Head of caudate nucleus (tissue), 42 donors: Measurements from ENCODE around the gene PRR35.

Experiments used
- DNase-seq, 42 donors: peaks; one replicate each; pipeline versions ENCODE4 v3.0.0 to v3.0.0-alpha.2; 2020 to 2021; ENCODE audit warnings: mixed read lengths in 7 of 42
- intact Hi-C: fragments of 100-400 bp; cut with DNase I; formaldehyde crosslinking; loops from one replicate; pipeline ENCODE4 v1.15.0; 2022

PRR35 gene

DNA sequence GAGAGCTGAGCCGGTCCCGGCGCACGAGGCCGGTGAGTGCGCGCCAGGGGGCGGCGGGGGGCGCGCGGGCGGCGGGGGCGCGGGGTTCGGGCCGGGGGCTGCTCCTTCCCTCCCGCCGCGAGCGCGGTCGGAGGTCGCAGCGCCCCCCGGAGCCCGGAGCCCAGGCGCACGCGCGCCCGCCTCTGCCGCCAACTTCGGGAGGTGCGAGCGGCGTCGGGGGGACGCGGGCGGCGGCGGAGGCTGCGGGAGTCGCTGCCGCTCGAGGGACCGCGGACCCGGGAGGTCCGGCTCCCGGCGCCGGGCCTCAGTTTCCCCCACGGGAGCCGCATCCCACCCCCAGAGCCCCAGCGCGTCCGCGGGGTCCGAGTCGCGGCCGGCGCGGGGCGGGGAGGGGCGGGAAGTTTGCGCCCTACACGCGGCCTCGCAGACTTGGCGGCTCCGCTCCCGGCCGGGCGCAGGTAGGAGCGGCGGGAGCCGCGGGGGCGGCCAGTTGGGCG is at the start of gene PRR35:
Gene PRR35, plus strand, starts transcription at position 191 of the 497 bp plus-strand sequence. CDS start 2,901 bp downstream, outside the sequence.
- intact Hi-C loops, result no loop called here
- no peak for DNase-seq

DNA sequence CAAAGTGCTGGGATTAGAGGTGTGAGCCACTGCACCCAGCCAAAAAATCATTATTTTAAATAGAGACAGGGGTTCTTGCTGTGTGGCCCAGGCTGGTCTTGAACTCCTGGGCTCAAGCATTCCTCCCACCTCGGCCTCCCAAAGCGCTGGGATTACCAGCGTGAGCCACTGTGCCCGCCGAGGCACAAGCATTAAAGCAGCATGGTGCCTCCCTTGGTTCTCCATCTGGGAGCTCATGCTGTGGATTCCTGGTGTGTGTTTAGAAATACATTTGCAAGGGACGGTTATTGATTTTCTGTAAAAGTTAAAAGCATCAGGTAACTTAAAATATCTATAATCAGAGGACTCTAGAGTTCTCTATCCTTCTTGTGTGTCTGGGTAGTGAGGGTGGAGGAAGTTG is 47.4 kb upstream of the PRR35 start:
- DNase-seq, result no peak
- intact Hi-C loops, result no loop called here

DNA sequence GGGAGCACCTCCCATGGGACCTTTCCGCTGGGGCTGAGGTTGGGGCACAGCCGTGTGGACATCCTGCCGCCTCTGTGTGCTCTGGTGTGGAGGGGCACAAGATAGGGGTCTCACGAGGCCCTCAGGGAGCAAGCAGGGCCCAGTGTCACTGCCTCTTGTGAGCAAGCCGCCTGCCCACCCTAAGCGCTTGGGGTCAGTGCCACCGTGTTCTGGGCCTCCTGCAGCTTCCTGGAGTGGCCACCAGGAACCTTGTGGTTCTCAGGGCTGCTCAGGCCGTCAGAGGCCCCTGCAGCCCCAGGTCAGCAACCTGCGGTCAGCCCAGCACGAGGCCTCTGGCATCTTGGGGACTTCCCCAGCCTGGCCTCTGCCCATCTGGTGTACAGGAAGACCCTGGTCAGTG is 46.2 kb upstream of the PRR35 start:
- intact Hi-C loops, result no loop called here
- no peak for DNase-seq

DNA sequence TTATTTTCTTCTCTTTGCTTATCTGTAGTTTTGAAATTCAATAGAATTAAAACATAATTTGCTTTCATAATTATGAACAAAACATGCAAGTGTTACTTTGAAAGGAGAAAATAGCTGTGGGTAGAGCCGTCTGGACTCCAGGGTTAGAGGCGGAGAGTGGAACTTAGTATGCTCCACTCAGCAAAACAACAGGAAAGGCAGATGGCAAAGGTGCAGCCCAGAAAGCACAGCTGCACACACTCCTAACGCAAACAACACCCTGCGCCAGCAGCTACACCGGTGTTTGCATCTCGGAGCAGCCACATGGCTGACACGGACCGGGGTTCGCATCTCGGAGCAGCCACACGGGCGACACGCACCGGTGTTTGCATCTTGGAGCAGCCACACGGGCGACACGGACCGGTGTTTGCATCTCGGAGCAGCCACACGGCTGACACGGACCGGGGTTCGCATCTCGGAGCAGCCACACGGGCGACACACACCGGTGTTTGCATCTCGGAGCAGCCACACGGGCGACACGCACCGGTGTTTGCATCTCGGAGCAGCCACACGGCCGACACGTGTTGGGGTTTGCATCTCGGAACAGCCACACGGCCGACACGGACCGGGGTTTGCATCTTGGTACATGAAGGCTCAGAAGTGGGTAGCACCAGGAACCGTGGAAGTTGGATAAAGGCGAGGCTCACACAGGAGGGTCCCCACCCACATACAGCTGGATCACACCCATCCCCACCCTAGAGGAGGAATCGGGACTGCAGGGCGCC is 44.8 kb upstream of the PRR35 start:
- intact Hi-C loops, result no loop called here
- DNase-seq, result no peak

DNA sequence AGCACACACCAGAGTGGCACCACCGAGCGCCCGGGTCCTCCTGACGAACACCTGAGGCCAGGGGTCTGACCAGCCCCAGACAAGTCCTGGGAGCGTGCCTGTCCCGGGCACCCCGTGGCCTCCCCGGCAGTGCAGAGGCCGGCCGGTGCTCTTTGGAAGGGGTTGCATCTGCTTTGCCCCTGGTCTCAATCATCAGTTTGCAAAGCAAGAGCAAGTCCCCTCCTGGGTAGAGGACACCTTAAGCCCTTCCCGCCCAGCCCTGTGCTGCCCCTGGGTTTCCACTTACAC is 44.3 kb upstream of the PRR35 start:
- intact Hi-C loops, result no loop called here
- no peak for DNase-seq

DNA sequence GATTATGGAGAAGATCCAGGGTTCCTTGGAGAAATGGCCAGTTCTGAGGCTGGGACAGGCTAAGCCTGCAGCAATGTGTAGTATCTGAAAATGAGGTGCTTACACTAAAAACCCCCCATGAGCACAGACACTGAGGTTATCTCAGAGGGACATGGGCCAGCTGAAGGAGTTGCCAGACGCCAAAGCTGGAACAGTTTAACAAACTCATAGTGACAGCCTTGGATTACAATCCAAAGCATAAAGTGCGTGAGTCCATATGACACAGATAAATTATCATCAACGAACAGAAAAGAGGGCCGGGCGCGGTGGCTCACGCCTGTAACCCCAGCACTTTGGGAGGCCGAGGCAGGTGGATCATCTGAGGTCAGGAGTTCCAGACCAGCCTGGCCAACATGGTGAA is 43.9 kb upstream of the PRR35 start:
- intact Hi-C loops, result no loop called here
- no peak for DNase-seq

DNA sequence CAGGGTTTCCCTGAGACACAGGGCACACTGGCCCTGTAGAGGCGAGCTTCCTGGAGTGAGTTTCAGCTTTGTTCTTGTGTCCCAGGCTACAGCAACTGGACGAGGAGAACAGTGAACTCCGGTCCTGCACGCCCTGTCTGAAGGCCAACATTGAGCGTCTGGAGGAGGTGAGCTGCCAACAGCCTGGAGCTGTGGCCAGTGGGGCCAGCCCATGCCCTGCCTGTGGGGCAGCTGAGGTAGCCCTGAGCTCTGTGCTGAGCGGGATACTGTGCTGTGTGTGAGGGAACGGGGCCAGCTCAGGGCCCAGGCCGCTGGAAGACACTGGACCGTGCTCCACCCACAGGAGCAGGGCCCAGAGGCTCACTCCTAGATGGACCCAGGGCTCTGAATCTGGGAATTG is 41.3 kb upstream of the PRR35 start:
- DNase-seq, result peak in 8 of 42 donors; percentile 29 to 58 (median 52)
- intact Hi-C loops, result no loop called here

DNA sequence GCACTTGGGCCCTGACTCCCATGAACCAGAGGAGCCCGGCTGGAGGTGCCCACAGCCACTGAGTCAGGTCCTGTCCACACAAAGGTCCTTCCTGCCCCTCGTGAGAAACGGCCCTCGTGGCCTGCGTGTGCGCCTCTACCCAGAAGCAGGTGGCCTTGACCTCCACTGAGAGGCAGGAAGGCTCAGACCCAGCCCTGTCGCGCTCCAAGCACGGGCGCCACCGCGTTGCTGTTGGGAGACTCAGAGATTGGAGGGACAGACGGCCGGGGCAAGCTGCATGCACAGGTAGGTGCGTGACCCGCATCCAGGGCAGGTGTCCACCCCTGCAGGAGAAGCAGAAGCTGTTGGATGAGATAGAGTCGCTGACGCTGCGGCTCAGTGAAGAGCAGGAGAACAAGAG is 40.8 kb upstream of the PRR35 start:
- no peak for DNase-seq
- intact Hi-C loops, result no loop called here

DNA sequence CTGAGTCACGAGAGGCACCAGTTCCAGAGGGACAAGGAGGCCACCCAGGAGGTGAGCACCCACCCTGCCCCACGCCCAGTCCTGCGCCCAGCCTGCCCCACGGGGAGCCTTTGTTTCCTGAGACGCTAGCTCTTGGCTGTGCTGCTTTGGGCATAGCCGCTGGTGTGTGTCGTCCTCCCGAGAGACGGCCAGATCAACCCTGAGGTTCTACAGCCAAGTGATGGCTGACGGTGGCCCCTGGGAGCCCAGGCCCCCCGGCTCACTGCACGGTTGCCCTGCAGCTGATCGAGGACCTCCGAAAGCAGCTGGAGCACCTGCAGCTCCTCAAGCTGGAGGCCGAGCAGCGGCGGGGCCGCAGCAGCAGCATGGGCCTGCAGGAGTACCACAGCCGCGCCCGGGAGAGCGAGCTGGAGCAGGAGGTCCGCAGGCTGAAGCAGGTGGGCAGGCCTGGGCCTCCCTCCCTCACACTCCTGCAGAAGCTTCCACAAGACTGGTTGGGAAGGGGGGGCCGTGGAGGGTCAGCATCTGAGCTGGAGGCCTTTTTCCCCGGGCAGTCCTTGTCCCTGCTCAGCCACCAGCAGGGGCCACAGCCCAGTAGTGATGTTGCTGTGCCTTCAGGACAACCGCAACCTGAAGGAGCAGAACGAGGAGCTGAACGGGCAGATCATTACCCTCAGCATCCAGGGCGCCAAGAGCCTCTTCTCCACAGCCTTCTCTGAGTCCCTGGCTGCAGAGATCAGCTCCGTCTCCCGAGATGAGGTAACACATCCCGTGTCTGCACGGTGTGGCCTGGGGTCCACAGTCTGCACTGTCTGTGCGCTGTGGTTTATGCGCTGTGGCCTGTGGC is 40.1 kb upstream of the PRR35 start:
- intact Hi-C loops, result loop anchor here (10.0 kb wide), 1 partner anchor 95 kb away; the partner anchor contains the start of gene RAB11FIP3
- DNase-seq, result no peak

DNA sequence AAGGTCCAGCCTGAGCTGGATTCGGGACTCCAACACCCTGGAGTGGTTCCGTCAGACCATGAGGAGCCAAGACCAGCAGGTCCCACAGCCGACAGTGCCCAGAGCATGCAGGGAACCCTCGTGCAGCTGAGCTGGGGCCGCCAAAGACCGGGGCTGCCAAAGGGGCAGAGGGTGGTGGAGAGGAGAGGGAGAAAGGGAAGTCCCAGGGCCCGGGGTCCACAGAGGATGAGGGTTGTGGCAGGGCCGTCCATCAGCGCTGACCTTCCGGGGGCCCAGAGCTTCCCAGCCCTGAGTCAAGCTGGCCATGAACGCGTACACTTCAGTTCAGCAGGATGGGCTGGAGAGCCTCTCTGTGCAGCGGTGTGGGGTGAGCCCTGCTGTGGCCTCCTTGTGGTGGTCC is 39.3 kb upstream of the PRR35 start:
- intact Hi-C loops, result loop anchor here (10.0 kb wide), 1 partner anchor 96 kb away; the partner anchor contains the start of gene RAB11FIP3
- no peak for DNase-seq

DNA sequence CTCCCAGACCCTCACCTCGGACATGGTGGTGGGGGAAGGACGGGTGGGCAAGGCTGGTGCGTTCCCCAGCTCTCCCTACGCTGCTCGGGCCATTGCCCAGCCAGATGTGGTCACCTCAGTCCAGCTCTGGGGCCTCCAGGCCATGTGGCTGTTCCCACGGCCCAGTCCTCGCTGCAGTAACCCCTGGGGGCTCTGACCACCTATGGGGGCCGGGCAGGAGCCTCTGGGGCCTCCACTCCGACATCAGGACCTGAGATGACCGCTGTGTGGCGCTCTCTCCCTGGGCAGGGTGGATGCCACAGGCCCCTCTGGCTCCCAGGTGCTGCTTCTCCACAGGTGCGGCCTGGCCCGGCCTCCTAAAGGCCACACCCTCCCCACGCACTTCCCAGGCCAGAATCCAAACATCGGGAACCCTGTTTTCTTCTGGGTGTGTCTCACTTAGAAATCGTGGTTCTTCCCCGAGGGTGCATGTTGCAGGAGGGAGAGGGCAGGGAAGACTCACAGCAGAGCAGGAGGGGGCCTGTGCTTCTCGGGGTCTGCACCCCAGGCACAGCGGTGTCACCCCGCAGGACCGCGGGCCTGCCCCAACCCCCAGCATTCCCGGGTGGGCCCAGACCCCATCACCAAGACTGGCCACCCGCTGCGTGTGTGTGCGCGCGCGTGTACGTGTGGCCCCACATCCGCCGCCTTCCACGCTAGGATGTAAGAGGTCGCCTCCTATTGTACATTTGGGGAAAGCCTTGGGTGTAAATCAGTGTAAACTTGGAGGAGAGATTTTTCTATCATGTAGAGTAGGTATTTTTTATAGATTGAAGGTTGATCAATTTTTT is 38.6 kb upstream of the PRR35 start:
- DNase-seq, result no peak
- intact Hi-C loops, result loop anchor here (10.0 kb wide), 1 partner anchor 97 kb away; the partner anchor contains the start of gene RAB11FIP3

DNA sequence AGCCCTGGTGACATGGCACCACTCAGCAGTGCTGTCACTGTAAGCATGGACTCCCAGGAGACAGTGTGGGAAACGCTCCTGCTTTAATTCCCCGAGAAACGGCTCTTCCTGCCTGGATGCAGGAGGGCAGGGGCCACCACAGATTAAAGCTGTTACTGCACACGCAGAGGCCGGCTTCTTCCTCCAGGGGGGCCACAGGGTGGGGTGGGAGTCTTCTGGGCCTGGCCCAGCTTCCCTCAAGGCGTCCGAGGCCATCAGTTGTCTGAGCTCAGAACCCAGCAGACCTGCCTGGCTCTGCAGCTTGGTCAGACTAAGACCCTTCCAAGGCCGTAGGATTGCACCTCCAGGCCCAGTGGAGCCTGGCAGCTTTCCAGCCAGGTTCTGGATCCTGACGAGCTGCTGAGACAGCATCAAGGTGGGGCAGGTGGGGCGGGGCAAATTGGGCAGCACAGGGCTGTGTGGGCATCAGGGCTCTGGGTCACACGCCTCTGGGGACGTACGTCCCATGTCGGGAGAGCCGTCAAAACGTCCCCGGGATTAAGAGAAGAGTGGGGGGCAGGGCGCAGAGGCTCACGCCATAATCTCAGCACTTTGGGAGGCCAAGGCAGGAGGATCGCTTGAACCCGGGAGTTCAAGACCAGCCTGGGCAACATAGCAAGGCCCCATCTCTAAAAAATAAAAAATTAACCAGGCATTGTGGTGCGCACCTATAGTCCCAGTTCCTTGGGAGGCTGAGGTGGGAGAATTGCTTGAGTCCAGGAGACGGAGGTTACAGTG is 37.7 kb upstream of the PRR35 start:
- intact Hi-C loops, result loop anchor here (10.0 kb wide), 1 partner anchor 98 kb away; the partner anchor contains the start of gene RAB11FIP3
- no peak for DNase-seq

DNA sequence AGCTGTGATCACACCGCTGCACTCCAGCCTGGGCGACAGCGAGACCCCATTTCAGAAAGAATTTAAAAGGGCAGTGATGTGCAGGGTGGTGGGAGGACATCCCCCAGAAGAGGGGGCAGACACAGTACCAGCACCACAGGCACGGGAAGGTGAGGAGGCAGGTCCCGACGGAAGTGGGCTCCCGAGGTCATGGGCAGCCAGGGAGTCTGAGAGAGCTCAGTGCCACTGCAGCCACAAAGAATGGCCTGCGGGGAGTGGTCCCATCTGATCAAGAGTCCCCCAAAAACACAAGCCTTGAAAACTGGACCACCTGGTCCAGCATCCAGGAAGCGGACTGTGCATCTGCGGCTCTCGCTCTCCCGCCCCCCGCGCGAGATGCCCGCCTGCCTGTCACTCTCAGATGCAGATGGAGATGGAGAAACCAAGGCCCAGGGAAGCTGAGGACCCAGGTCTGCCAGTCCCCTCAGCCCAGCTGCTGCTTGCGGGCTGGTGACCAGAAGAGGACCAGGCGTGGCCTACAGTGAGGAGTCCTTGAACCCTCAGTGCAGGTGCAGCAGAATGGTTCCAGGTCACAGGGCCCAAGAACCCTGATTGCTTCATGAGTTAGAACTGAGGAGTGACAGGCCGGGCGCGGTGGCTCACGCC is 37.0 kb upstream of the PRR35 start:
- intact Hi-C loops, result loop anchor here (10.0 kb wide), 1 partner anchor 98 kb away; the partner anchor contains the start of gene RAB11FIP3
- DNase-seq, result no peak

DNA sequence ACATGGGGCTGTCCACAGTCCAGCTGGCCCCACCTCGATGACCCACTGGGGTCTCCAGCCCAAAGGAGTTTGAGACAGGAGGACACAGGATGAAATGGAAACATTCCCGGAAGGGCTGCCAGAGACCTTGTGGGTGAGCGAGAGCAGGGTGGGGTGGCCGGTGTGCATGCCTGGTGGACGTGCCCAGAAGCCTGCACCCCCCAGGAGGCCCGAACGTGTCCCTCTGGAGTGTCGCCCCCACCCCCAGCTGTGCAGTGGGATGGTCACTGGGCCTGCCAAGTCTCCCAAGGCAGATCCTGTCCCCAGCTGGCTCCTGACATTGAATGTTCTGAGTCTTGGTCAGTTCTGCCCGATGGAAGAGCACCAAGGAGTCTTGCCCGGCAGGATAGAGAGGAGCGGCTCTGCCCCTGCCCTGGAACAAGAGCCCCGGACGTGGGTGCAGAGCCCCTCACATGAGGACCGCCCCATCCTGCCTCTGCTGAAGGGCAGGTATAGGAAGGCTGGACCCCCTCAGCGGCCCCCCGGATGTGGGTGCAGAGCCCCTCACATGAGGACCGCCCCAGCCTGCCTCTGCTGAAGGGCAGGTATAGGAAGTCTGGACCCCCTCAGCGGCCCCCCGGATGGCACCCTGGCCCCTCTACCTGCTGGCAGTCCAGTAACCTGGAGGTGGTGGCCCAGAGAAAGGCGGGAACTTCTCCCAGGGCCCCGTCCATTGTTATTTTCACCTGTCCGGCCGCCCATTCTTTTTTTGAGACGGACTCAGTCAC is 35.7 kb upstream of the PRR35 start:
- intact Hi-C loops, result loop anchor here (10.0 kb wide), 1 partner anchor 100 kb away; the partner anchor contains the start of gene RAB11FIP3
- DNase-seq, result no peak

DNA sequence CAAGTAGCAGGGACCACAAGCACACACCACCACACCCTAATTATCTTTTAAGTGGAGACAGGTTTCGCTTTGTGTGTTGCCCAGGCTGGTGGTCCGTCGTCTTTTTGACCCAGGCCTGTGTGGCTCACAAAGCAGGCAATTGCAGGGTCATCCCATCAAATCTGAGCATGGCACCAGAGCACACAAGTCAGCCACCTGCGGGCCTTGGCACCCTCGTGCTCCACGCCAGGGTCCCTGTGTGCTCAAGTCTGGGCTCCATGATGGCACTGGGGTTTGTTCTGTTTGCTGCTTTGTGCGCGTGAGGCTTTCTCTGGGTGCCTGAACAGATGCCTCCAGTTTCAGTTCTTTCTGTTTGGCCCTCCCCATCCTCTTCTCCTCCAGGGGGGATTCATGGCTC is 35.1 kb upstream of the PRR35 start:
- no peak for DNase-seq
- intact Hi-C loops, result loop anchor here (10.0 kb wide), 1 partner anchor 100 kb away; the partner anchor contains the start of gene RAB11FIP3

DNA sequence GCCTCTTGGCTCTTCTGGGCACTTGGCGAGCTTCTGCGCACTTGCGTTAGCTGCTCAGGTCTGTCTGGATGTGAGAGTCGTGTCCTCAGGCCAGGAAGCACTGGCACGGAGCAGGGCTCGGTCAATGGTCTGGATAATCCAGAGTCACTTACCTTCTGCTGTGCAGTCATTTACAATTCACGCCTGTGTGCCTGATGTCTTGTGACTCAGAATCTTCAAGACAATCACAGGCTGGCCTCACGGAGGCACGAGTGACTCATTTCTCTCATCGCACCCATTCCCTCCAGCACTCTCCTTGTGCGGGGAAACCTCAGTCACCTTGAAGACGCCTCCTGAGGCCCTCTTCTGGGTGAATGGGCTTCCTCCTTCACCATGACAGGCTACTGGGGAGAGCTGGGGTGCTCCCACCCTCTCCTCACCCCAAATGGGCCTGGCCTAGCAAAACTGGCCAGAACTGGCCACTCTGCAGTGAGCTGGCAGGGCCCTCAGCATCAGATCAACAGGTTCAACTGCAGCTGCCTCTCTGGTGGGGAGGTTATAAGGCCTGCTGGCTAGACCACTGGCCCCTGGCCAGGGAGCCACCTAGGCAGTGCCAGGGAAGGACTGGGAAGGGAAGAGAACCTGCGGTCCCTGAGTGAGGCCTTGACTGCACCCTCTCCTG is 34.5 kb upstream of the PRR35 start:
- peak in 40 of 42 donors; percentile 30 to 90 (median 66) for DNase-seq
- intact Hi-C loops, result loop anchor here (10.0 kb wide), 1 partner anchor 101 kb away; the partner anchor contains the start of gene RAB11FIP3
